ENCODE results near the gene RAB1A.
A peak's percentile ranks its signal among the peaks of the same experiment; 100 is the strongest.

Gene RAB1A

GRCh38 chr2:65061146-65061909 is 68.6 kb downstream of the RAB1A start:
- no peak for DNase-seq (ENCODE audit: low read depth in 3 of 3)

- DNase-seq (ENCODE audit: low read depth in 3 of 3) = no peak
Measured at GRCh38 chr2:65059071-65059470, 70.8 kb downstream of the RAB1A start.

GRCh38 chr2:65057391-65058052 is 72.4 kb downstream of the RAB1A start:
- DNase-seq (ENCODE audit: low read depth in 3 of 3) = peak in 1 of 3 donors; percentile 46

- no peak for DNase-seq (ENCODE audit: low read depth in 3 of 3)
Measured at GRCh38 chr2:65057054-65057375, 72.9 kb downstream of the RAB1A start.

GRCh38 chr2:65056215-65057053 is 73.5 kb downstream of the RAB1A start, which contains the start of gene CEP68:
CEP68 (plus strand) TSS chr2:65056416; CDS start chr2:65069445, 13,029 bp downstream.
- DNase-seq (ENCODE audit: low read depth in 3 of 3) = peak; percentile 89 to 95 (median 94)

- DNase-seq (ENCODE audit: low read depth in 3 of 3) = peak in 2 of 3 donors; percentile 39 to 42
Measured at GRCh38 chr2:65055422-65056214, 74.3 kb downstream of the RAB1A start.

GRCh38 chr2:65054749-65055421 is 75.0 kb downstream of the RAB1A start:
- DNase-seq (ENCODE audit: low read depth in 3 of 3) = no peak

- no peak for DNase-seq (ENCODE audit: low read depth in 3 of 3)
Measured at GRCh38 chr2:65053199-65053598, 76.7 kb downstream of the RAB1A start.

GRCh38 chr2:65050931-65051330 is 79.0 kb downstream of the RAB1A start:
- DNase-seq (ENCODE audit: low read depth in 3 of 3) = no peak

- no peak for DNase-seq (ENCODE audit: low read depth in 3 of 3)
Measured at GRCh38 chr2:65049010-65049639, 80.8 kb downstream of the RAB1A start.

GRCh38 chr2:65046633-65047407 is 83.1 kb downstream of the RAB1A start:
- no peak for DNase-seq (ENCODE audit: low read depth in 3 of 3)

- no peak for DNase-seq (ENCODE audit: low read depth in 3 of 3)
Measured at GRCh38 chr2:65045651-65046050, 84.3 kb downstream of the RAB1A start.

- DNase-seq (ENCODE audit: low read depth in 3 of 3) = no peak
Measured at GRCh38 chr2:65044097-65044735, 85.7 kb downstream of the RAB1A start.

GRCh38 chr2:65043001-65043400 is 86.9 kb downstream of the RAB1A start:
- DNase-seq (ENCODE audit: low read depth in 3 of 3) = no peak

GRCh38 chr2:65040400-65041261 is 89.3 kb downstream of the RAB1A start:
- peak; percentile 58 to 64 (median 63) for DNase-seq (ENCODE audit: low read depth in 3 of 3)

GRCh38 chr2:65039640-65040039 is 90.3 kb downstream of the RAB1A start:
- DNase-seq (ENCODE audit: low read depth in 3 of 3) = no peak

- no peak for DNase-seq (ENCODE audit: low read depth in 3 of 3)
Measured at GRCh38 chr2:65037178-65037577, 92.7 kb downstream of the RAB1A start.

Data from stimulated activated CD4-positive, alpha-beta T cell treated with anti-CD3 and anti-CD28 coated beads, TNF-alpha, amount 100 ng/mL, for 48 hours (primary cell).